B cell (primary cell): ENCODE results near the gene CCDC28A. TPM values are rescaled to one million over a fixed set of nuclear protein-coding genes. Genes with fewer than 3 reads are reported as not detected.

Experiments
- ATAC-seq: fragments of 200-7000 bp; cut with Tn5 transposase; one replicate; pipeline ENCODE4 v1.10.0; 2021; ENCODE audit warnings: low read depth, mild to moderate bottlenecking, moderate number of reproducible peaks, moderate library complexity
- CTCF ChIA-PET: fragments of 350-600 bp; sonication (Branson Sonifier 250); formaldehyde crosslinking; loops from one replicate; lab custom pipeline; 2021; ENCODE audit warnings: antibody characterized with exemption, inconsistent platforms; lab: Charles Lee
- POLR2A ChIA-PET: fragments of 350-600 bp; sonication (Branson Sonifier 250); formaldehyde crosslinking; loops from one replicate; lab custom pipeline; 2021; ENCODE audit warnings: antibody characterized with exemption; lab: Charles Lee
- DNase-seq: peaks from one replicate; pipeline ENCODE4 v3.0.0; 2013
- H2AFZ ChIP-seq: 2 replicates; pipeline ENCODE4 v1.6.1; 2012; ENCODE audit warnings: mild to moderate bottlenecking, low read depth, low read length; ENCODE audit not compliant: insufficient read depth, poor library complexity, severe bottlenecking
- H3K27ac ChIP-seq, 2 donors: 1 replicate in 1 of 2; 2 replicates in 1 of 2; pipeline ENCODE4 v1.5.1; 2012 to 2013; ENCODE audit warnings: low read length in 2 of 2, mild to moderate bottlenecking in 2 of 2, moderate library complexity in 1 of 2
- H3K27me3 ChIP-seq, 4 experiments: fragments of 200-600 bp in 1 of 4; sonication (generic) in 1 of 4; replicated peaks in 1 of 4; 1 replicate in 2 of 4; 2 replicates in 2 of 4; pipeline versions ENCODE4 v1.6.1 to v1.7.0; 2013 to 2016; ENCODE audit warnings: low read length in 3 of 4, mild to moderate bottlenecking in 2 of 4, mixed read lengths in 1 of 4, moderate library complexity in 1 of 4; ENCODE audit not compliant: insufficient read depth in 4 of 4, control insufficient read depth in 3 of 4; ENCODE audit errors: control extremely low read depth in 1 of 4
- H3K36me3 ChIP-seq, 2 experiments: replicated peaks in 1 of 2; 1 replicate in 1 of 2; 2 replicates in 1 of 2; pipeline versions ENCODE4 v1.6.1 to v1.7.1; 2013; ENCODE audit warnings: low read length in 1 of 2; ENCODE audit not compliant: insufficient read depth in 2 of 2, control insufficient read depth in 1 of 2; ENCODE audit errors: control extremely low read depth in 1 of 2, extremely low read depth in 1 of 2
- H3K4me1 ChIP-seq, 2 donors: fragments of 200-600 bp in 1 of 2; sonication (generic) in 1 of 2; 1 replicate in 1 of 2; 2 replicates in 1 of 2; pipeline versions ENCODE4 v1.5.1 to v1.6.1; 2013 to 2017; ENCODE audit warnings: low read length in 2 of 2; ENCODE audit not compliant: control insufficient read depth in 2 of 2, insufficient read depth in 2 of 2
- H3K4me2 ChIP-seq: replicated peaks from 2 replicates; pipeline ENCODE3; 2012; ENCODE audit warnings: mild to moderate bottlenecking, low read depth, low read length; ENCODE audit not compliant: poor library complexity, severe bottlenecking
- H3K4me3 ChIP-seq, 5 experiments: fragments of 200-600 bp in 1 of 5; sonication (generic) in 1 of 5; 1 replicate in 3 of 5; 2 replicates in 2 of 5; pipeline versions ENCODE4 v1.5.1 to v1.7.0; 2011 to 2016; ENCODE audit warnings: low read length in 4 of 5, mild to moderate bottlenecking in 4 of 5, low read depth in 2 of 5, control low read depth in 1 of 5, moderate library complexity in 1 of 5; ENCODE audit not compliant: insufficient read depth in 1 of 5; ENCODE audit errors: control extremely low read depth in 1 of 5, extremely low read depth in 1 of 5
- H3K79me2 ChIP-seq: fragments of 200-600 bp; sonication (generic); one replicate; pipeline ENCODE4 v1.6.0; 2016; ENCODE audit warnings: low read length; ENCODE audit not compliant: control insufficient read depth, insufficient read depth
- H3K9ac ChIP-seq: fragments of 200-600 bp; sonication (generic); 2 replicates; pipeline ENCODE4 v1.6.1; 2017; ENCODE audit warnings: mild to moderate bottlenecking, low read length, moderate library complexity
- H3K9me3 ChIP-seq, 3 donors: one replicate each; pipeline versions ENCODE4 v1.6.1 to v1.7.1; 2013; ENCODE audit warnings: low read length in 2 of 3; ENCODE audit not compliant: control insufficient read depth in 2 of 3, insufficient read depth in 1 of 3; ENCODE audit errors: control extremely low read depth in 1 of 3
- H4K20me1 ChIP-seq: 2 replicates; pipeline ENCODE4 v1.6.0; 2012; ENCODE audit warnings: mild to moderate bottlenecking, low read length; ENCODE audit not compliant: insufficient read depth, control insufficient read depth, poor library complexity, severe bottlenecking
- H3K27ac Mint-ChIP-seq: one replicate; pipeline ENCODE4 v1.8.0; 2021; ENCODE audit warnings: mixed read lengths
- H3K27me3 Mint-ChIP-seq: one replicate; pipeline ENCODE4 v1.8.0; 2021; ENCODE audit warnings: mixed read lengths
- H3K4me1 Mint-ChIP-seq: one replicate; pipeline ENCODE4 v1.8.0; 2021; ENCODE audit warnings: mixed read lengths
- H3K4me3 Mint-ChIP-seq: one replicate; pipeline ENCODE4 v1.8.0; 2021; ENCODE audit warnings: mixed read lengths
- H3K9me3 Mint-ChIP-seq: one replicate; pipeline ENCODE4 v1.8.0; 2022; ENCODE audit warnings: mixed read lengths; ENCODE audit not compliant: insufficient read depth
- CTCF ChIP-seq: fragments of 200-600 bp; IDR thresholded peaks from one replicate; pipeline ENCODE4 v1.8.0; 2022; ENCODE audit warnings: antibody characterized with exemption, mild to moderate bottlenecking
- EZH2 ChIP-seq: IDR thresholded peaks from 2 replicates; pipeline ENCODE4 v1.6.1; 2012; ENCODE audit warnings: borderline replicate concordance, low read depth, mild to moderate bottlenecking, moderate library complexity, low read length; ENCODE audit not compliant: insufficient read depth, poor library complexity, severe bottlenecking
- WGBS: methylation state at CpG from one replicate; pipeline ENCODE4 v1.1.5; 2013; ENCODE audit warnings: missing lambda C conversion rate; ENCODE audit not compliant: insufficient coverage; 5-methylcytosine and 5-hydroxymethylcytosine counted together
- intact Hi-C: fragments of 100-400 bp; cut with micrococcal nuclease; formaldehyde crosslinking; loops from one replicate; pipeline ENCODE4 v1.10.0; 2022
- polyA minus RNA-seq: library from RNA; depleted of rRNA, polyadenylated mRNA; stranded (reverse); fragments of >200 nt; gene quantifications from 2 replicates; pipeline ENCODE4 v1.2.3, GENCODE V29; 2012
- polyA plus RNA-seq: library from polyadenylated mRNA; depleted of rRNA; stranded (reverse); fragments of >200 nt; gene quantifications from 2 replicates; pipeline ENCODE4 v1.2.3, GENCODE V29; 2012
- total RNA-seq, 2 donors: library from RNA; stranded (reverse); fragments of 120-200 nt in 1 of 2; gene quantifications; 1 replicate in 1 of 2; 2 replicates in 1 of 2; pipeline versions ENCODE4 v1.2.3 to v1.2.4, GENCODE V29; 2013 to 2022

CCDC28A gene
- total RNA-seq, result 26.3 and 26.9 TPM in 2 replicates
- total RNA-seq (2013), result 38.1 TPM
- polyA plus RNA-seq, result 14.4 and 18.9 TPM in 2 replicates
- 7.2 and 7.5 TPM in 2 replicates for polyA minus RNA-seq

- H3K36me3 ChIP-seq, result peaks cover 0 to 7% of the 10 kb centered on the region in 2 experiments
- TF ChIP-seq EZH2 (no peak), CTCF (no peak)
- under 1% methylated on average over 35 of the region's 47 CpGs for WGBS
- H2AFZ ChIP-seq, result peak within 1 kb of the TSS; percentile 94
- DNase-seq, result peak; percentile 97
- ChIA-PET POLR2A (interaction anchor here (1.0 to 1.8 kb wide), 3 partner anchors 80 to 601 kb away, joined by 3 to 9 read pairs (median 4); partner anchors contain the start of genes ABRACL and CITED2), CTCF (interaction anchor here (0.6 to 14.0 kb wide), 7 partner anchors 185 to 602 kb away, joined by 3 to 235 read pairs (median 3); partner anchors contain the start of genes CITED2 and HEBP2)
- intact Hi-C loops, result loop anchor here (1.0 to 2.0 kb wide), 7 partner anchors 180 to 907 kb away; partner anchors contain the start of genes CITED2, HEBP2, HECA and REPS1
- H3K79me2 ChIP-seq, result peaks cover 15% of the 10 kb centered on the region
- Mint-ChIP-seq H3K4me1 (peaks cover 32% of the 10 kb centered on the region), H3K27ac (peak within 1 kb of the TSS; percentile 99), H3K4me3 (peak within 1 kb of the TSS; percentile 99), H3K27me3 (no peaks in the 10 kb centered on the region), H3K9me3 (no peaks in the 10 kb centered on the region)
- peaks cover 21 to 28% of the 10 kb centered on the region in 2 donors for H3K4me1 ChIP-seq
- no peaks in the 10 kb centered on the region for H3K27me3 ChIP-seq
- H4K20me1 ChIP-seq, result no peaks in the 10 kb centered on the region
- ATAC-seq, result peak; percentile 84
- no peaks in the 10 kb centered on the region for H3K9me3 ChIP-seq
- peak within 1 kb of the TSS; percentile 83 to 98 (median 86) for H3K4me3 ChIP-seq
- H3K4me2 ChIP-seq, result peak within 1 kb of the TSS; percentile 85
- peak within 1 kb of the TSS; percentile 90 for H3K9ac ChIP-seq
- H3K27ac ChIP-seq, result peak within 1 kb of the TSS; percentile 92 to 97
Observed at GRCh38 chr6:138773177-138774091, at the start of gene CCDC28A. CCDC28A (plus strand) TSS chr6:138773769; CDS start chr6:138776121, 2,352 bp downstream.
